ENCODE measurements around the gene FBH1.

GRCh38 chr10:5946786-5947185, 56.7 kb downstream of the FBH1 start:
- TF ChIP-seq ZNF687 (IDR thresholded peaks at IDR 0.05) (no peak), SRF (IDR thresholded peaks at IDR 0.05; ENCODE audit: low read depth in 2 of 2, low read length in 2 of 2) (no peak), RAD51 (IDR thresholded peaks at IDR 0.05) (no peak)

All from GM12878 (cell line).